GM12873 (cell line): Measurements from ENCODE around the gene SV2B.

Source experiments
- CTCF ChIP-seq: IDR thresholded peaks from 2 replicates; pipeline ENCODE4 v1.5.1; 2012; ENCODE audit warnings: low read depth, mild to moderate bottlenecking, moderate library complexity, low read length, control low read depth; ENCODE audit not compliant: insufficient read depth; ENCODE audit errors: missing control alignments

SV2B gene

GRCh38 chr15:91235376-91235775 lies 135.3 kb downstream of the SV2B start:
- no peak for TF ChIP-seq CTCF

GRCh38 chr15:91237445-91237844 lies 137.4 kb downstream of the SV2B start:
- TF ChIP-seq CTCF, result no peak

DNA sequence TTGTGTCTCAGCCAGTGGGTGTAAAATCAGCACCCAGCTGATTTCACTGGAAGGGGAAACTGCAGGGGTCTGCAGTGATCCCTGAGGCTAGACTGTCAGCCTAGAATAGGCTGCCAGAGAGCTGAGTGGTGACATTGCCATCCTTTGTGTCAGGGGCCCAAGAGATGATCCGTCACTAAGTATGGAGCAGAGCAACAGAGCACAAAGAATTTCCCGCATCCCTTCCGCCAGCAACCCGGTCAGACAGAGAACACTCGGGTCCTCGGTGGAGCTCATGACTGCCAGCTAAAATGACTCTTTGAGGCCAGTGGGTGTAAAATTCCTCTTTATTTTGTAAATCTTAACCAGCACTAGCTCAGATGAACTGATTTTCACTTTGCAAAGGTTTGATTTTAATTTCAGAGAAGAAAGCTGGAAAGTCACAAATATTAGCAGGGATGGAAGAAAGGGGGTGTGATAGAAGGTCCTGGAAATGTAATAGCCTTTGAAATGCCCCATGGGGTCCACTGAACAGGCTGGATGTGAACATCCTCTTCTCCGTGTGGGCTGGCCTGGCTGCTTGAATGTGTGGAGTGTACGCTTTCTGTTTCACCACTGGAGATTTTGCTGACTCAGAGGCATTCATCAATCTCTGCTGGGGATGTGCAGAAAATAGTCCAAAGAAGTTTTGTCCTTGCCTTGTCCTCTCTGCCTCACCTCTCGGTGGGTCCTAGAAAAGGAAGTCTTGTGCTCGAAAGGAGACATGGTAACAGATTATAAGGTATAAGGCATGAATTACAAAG lies 138.8 kb downstream of the SV2B start:
- TF ChIP-seq CTCF, result no peak

GRCh38 chr15:91243826-91244225 lies 143.8 kb downstream of the SV2B start:
- no peak for TF ChIP-seq CTCF

DNA sequence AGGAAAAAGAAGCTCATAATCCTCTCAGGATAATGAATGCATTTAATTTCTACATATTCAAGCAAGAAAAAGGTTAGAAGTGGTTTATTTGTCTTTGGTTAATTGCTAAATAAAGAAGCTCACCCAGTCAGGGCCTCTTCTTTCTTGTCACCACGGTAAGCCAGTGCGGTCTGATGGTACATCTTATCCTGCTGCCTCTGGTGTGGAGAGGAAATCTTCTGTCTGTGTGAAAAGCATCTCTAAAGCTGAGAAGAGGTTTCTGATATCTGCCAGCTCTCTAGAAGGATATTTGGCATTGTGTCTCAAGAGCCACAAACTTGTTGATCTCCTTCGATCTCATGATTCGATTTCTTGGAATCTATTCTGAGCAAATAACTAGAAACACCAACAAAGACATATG lies 144.9 kb downstream of the SV2B start:
- TF ChIP-seq CTCF, result no peak

- no peak for TF ChIP-seq CTCF
These were observed 146.9 kb downstream of the SV2B start for GRCh38 chr15:91246998-91247397.

- no peak for TF ChIP-seq CTCF
These were observed 149.5 kb downstream of the SV2B start for GRCh38 chr15:91249591-91249990.
